GM10847 (cell line): Measurements from ENCODE around the gene EEF2.

Source experiments
- POLR2A ChIP-seq: IDR thresholded peaks from 2 replicates; pipeline ENCODE4 v1.6.1; 2011; ENCODE audit not compliant: insufficient read length; ENCODE audit errors: extremely low read depth

Gene EEF2

DNA sequence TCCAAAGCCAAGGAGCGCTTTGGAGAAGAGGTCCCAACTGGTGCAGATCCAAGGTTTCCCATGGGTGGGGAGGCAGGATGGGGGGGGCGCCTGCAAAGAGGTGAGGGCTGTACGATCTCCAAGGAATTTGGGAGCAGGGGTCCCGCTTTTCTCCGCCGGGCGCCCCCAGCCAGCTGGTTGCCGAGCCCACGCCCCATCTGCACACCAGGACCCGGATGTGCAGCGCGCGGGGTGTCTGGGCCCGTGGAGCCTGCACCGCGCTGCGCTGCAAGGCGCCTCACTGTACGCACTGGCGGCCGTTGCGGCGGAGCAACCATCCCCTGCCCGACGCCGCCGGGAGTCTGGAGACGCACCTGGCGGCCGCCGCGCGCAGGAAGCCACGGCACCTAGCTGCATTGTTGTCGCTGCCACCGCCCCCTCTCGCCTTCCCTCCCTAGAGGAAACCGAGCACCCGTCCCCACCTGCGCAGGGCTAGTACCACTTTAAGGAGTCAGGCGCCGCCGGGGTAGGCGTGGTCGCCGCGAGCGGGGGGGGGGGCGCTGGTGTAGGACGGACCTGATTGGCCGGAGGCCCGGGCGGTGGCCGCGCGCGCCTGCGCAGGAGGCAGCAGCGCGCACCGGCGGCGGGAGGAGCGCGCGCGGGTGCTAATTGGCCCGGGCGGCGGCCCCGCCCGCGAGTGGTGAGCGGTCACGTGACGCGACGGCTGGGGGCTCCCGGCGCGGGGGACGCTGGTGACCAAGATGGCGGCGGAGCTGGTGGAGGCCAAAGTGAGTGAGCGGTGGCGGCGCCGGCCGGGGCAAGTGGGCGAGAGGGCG, 22.0 kb upstream of the EEF2 start, which contains the start of gene PIAS4:
Gene PIAS4, plus strand, starts transcription at position 716 of the 815 bp plus-strand sequence. Its CDS starts 25 bp downstream, at position 741.
- TF ChIP-seq POLR2A, result peak; percentile 76

- no peak for TF ChIP-seq POLR2A
These were observed 10.3 kb upstream of the EEF2 start for GRCh38 chr19:3995607-3996006.

DNA sequence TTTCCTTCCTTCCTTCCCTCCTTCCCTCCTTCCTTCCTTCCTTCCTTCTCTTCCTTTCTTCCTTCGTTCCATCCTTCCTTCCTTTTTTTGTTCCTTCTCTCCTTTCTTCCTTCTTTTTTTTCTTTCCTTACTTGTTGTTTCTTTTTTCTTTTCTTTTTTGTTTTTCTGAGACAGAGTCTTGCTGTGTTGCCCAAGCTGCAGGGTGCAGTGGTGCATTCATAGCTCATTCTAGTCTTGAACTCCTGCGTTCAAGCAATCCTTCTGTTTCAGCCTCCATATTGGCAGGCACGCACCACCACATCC, 5.5 kb upstream of the EEF2 start:
- TF ChIP-seq POLR2A, result no peak

DNA sequence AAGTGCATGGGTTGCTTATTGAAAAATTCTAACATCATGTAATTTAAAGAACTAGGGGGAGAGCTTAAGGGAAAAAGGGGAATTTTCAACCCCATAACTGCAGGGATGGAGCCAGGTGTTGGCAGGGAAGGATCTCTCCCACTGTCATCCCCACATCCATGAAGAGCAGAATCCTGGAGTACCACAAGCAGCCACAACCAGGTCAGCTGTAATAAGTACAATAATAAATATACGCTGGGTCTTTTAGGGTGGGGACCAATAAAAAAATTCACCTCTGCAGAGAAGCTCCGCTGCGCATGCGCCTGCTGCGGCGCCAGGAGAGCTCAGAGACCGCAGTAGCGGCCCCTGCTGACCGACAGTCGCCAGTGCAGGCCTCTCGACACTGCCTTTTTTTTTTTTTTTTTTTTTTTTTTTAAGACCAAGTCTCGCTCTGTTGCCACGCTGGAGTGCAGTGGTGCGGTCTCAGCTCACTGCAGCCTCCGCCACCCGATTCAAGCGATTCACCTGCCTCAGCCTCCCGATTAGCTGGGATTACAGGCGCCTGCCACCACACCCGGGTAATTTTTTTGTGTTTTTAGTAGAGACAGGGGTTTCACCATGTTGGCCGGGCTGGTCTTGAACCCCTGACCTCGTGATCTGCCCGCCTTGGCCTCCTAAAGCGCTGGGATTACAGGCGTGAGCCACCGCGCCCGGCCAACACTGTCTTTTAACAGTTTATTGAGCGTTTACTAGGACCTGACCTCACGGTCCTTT, 2.5 kb upstream of the EEF2 start:
- TF ChIP-seq POLR2A, result no peak

- no peak for TF ChIP-seq POLR2A
These were observed 1.2 kb upstream of the EEF2 start for GRCh38 chr19:3986260-3987041.

GRCh38 chr19:3985643-3986259, 488 bp upstream of the EEF2 start:
- TF ChIP-seq POLR2A, result no peak

DNA sequence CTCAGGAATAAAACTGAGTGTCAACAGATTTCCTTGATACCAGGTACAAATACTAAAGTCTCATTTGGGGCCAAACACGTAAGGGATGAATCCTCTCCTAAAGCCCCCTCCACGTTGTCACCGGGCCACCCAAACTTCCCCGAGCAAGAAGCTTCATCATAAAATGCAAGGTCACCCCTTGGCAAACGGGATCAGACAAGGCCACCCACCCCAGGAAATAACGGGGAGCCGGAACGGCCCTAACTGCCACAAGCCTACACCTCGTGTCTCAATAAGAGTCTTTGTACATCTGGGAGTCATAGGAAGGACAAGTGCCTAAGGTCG, 717 bp downstream of the EEF2 start:
- no peak for TF ChIP-seq POLR2A

GRCh38 chr19:3983936-3984583, 1.2 kb downstream of the EEF2 start:
- peak; percentile 13 for TF ChIP-seq POLR2A

DNA sequence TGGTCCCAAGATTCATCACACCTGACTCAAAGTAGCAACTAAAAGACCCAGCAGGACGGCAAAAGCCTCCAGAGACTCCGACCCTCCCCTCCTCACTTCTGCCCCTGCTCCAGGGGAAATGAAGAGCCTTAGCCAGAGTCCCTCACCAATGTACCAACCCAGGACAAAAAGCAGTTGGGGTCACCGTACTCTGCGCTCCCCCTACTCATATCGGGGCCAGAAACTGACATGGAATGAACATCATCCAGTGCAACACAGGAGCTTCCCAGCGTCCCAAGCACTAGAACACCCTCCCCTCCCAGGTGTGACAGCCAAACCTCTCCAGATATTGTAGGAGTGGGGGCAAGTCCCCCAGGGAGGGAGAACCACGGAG, 1.7 kb downstream of the EEF2 start:
- no peak for TF ChIP-seq POLR2A

DNA sequence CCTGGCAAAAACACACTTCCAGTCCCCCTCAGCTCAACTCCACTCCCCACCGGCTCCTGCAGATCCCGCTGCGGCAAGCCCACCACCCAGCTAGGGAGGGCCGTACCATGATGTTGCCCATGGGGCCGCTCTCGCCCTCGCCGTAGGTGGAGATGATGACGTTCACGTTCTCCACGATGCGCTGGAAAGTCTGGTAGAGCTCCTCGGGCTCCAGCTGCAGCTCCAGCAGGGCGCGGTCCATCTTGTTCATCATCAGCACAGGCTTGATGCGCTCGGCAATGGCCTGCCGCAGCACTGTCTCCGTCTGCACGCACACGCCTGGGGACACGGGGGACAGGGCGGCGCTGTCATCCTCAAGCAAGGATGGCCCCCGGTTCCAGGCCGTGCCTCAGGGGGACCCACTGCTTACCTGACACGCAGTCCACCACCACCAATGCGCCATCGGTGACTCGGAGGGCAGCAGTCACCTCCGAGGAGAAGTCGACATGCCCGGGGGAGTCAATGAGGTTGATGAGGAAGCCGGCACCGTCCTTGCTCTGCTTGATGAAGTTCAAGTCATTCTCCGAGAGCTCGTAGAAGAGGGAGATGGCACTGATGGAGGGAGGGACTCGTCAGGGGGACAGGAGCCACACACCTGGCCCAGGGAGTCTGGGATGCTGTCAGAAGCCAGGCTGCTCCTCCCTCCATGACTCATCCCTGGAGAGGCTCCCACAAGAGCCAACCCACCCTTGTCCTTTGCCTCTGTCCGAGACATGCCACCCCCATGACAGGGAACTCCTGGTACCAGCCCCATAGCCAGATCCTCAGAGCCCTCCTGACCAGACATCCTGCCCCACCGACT, 2.3 kb downstream of the EEF2 start:
- no peak for TF ChIP-seq POLR2A

GRCh38 chr19:3981736-3982681, 3.3 kb downstream of the EEF2 start:
- TF ChIP-seq POLR2A, result no peak

- no peak for TF ChIP-seq POLR2A
These were observed 3.9 kb downstream of the EEF2 start for GRCh38 chr19:3981373-3981735.
